Transverse colon (tissue), 4 donors: Measurements from ENCODE around the gene AKAP13. TPM values are rescaled to one million over a fixed set of nuclear protein-coding genes. Genes with fewer than 3 reads are reported as not detected.

Experiments used
- DNase-seq: peaks from one replicate; pipeline ENCODE4 v3.0.0-alpha.2; 2019
- H3K27ac ChIP-seq, 4 donors: fragments of 200-600 bp; sonication (generic); 2 replicates each; pipeline ENCODE4 v1.5.1; 2016 to 2018; ENCODE audit warnings: inconsistent platforms in 4 of 4
- H3K27me3 ChIP-seq: fragments of 200-600 bp; sonication (generic); 2 replicates; pipeline ENCODE4 v1.5.1; 2017; ENCODE audit warnings: inconsistent platforms
- H3K36me3 ChIP-seq, 4 donors: fragments of 200-600 bp; sonication (generic); 2 replicates each; pipeline ENCODE4 v1.5.1; 2017 to 2019; ENCODE audit warnings: inconsistent platforms in 4 of 4
- H3K4me1 ChIP-seq, 4 donors: fragments of 200-600 bp; sonication (generic); 2 replicates each; pipeline ENCODE4 v1.5.1; 2017 to 2020; ENCODE audit warnings: inconsistent platforms in 4 of 4
- H3K4me3 ChIP-seq, 4 donors: fragments of 200-600 bp; sonication (generic); 1 replicate in 1 of 4; 2 replicates in 3 of 4; pipeline versions ENCODE4 v1.5.1 to v1.6.1; 2017 to 2019; ENCODE audit warnings: inconsistent platforms in 4 of 4
- H3K9me3 ChIP-seq, 2 donors: fragments of 200-600 bp; sonication (generic); 2 replicates each; pipeline ENCODE4 v1.5.1; 2017 to 2019; ENCODE audit warnings: inconsistent platforms in 2 of 2
- CTCF ChIP-seq, 5 experiments: fragments of 200-600 bp in 3 of 5; fragments of 450-650 bp in 2 of 5; sonication (generic) in 3 of 5; IDR thresholded peaks; 1 replicate in 2 of 5; 2 replicates in 3 of 5; pipeline ENCODE4 v1.5.1; 2016 to 2017; ENCODE audit warnings: antibody characterized with exemption in 5 of 5, inconsistent platforms in 3 of 5, mild to moderate bottlenecking in 2 of 5, moderate library complexity in 1 of 5
- EP300 ChIP-seq: sonication (generic); formaldehyde crosslinking; IDR thresholded peaks from one replicate; pipeline ENCODE4 v1.6.1; 2017; ENCODE audit warnings: antibody characterized with exemption, low read depth
- POLR2A ChIP-seq: fragments of 450-650 bp; IDR thresholded peaks from one replicate; pipeline ENCODE4 v1.6.1; 2016; ENCODE audit warnings: antibody characterized with exemption, mild to moderate bottlenecking, moderate library complexity
- POLR2AphosphoS5 ChIP-seq, 3 donors: sonication (generic); formaldehyde crosslinking; IDR thresholded peaks; one replicate each; pipeline ENCODE4 v1.6.1; 2016; ENCODE audit warnings: antibody characterized with exemption in 3 of 3
- WGBS, 2 donors: methylation state at CpG; one replicate each; pipeline ENCODE4 v1.1.5; 2018; ENCODE audit warnings: low coverage in 1 of 2; 5-methylcytosine and 5-hydroxymethylcytosine counted together
- in situ Hi-C, 4 donors: fragments of 200-750 bp; cut with MboI; loops; one replicate each; pipeline versions ENCODE4 v1.15.0 to v1.15.1; 2017; ENCODE audit warnings: low sequenced_read_pairs in 3 of 4, low pct_ligation_motif_present in 1 of 4, low pct_unique_long_range_greater_than_20kb in 1 of 4
- intact Hi-C: fragments of 100-400 bp; cut with DNase I; formaldehyde crosslinking; loops from one replicate; pipeline ENCODE4 v1.15.1; 2023; ENCODE audit warnings: low total_unique reads
- total RNA-seq, 4 donors: library from RNA; depleted of rRNA; stranded (reverse); fragments of >200 nt; gene quantifications; one replicate each; pipeline ENCODE4 v1.1.0, GENCODE V29; 2016

Gene AKAP13
- total RNA-seq, 4 donors from 2014 or later, result 206 to 291 (median 214) TPM

DNA sequence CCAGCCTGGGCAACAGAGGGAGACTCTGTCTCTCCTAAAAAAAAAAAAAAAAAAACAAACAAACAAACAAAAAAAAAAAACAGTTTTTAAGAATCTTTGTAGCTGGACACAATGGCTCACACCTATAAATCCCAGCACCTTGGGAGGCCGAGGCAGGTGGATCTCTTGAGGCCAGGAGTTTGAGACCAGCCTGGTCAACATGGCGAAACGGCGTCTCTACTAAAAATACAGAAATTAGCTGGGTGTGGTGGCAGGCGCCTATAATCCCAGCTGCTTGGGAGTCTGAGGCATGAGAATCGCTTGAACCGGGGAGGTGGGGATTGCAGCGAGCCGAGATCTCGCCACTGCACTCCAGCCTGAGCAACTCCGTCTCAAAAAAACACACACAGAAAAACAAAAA is 361.3 kb downstream of the AKAP13 start:
- H3K4me1 ChIP-seq, result no peaks in the 10 kb centered on the region
- peaks cover 0 to 81% (median 41%) of the 10 kb centered on the region in 4 donors for H3K36me3 ChIP-seq
- no peak for DNase-seq
- no peak overlapping the region for H3K4me3 ChIP-seq
- TF ChIP-seq EP300 (no peak), CTCF (IDR thresholded peaks at IDR 0.05) (no peak), POLR2A (no peak), POLR2AphosphoS5 (IDR thresholded peaks at IDR 0.05) (no peak)
- H3K9me3 ChIP-seq, result no peaks in the 10 kb centered on the region
- H3K27me3 ChIP-seq, result no peaks in the 10 kb centered on the region
- intact Hi-C loops, result no loop called here
- no peak overlapping the region for H3K27ac ChIP-seq
- 89% methylated on average over 11 of the region's 11 CpGs; no CpG with 5 or more reads in 1 of the 2 donors for WGBS, 2 donors
- in situ Hi-C loops, result loop anchor here in 3 of 4 donors (10.0 to 25.0 kb wide), 2 partner anchors 93 to 254 kb away; no protein-coding TSS in a partner anchor

- Histone ChIP-seq H3K27me3 (no peaks in the 10 kb centered on the region), H3K27ac (no peak overlapping the region), H3K4me3 (no peak overlapping the region), H3K36me3 (peaks cover 0 to 80% (median 41%) of the 10 kb centered on the region in 4 donors), H3K9me3 (no peaks in the 10 kb centered on the region), H3K4me1 (no peaks in the 10 kb centered on the region)
- intact Hi-C loops, result no loop called here
- TF ChIP-seq POLR2AphosphoS5 (IDR thresholded peaks at IDR 0.05), result peak in 1 of 3 donors; percentile 6
- TF ChIP-seq CTCF (IDR thresholded peaks at IDR 0.05), result no peak
- no peak for DNase-seq
- WGBS, 2 donors, result 68 to 76% methylated on average over 3 to 8 of the region's 8 CpGs
- in situ Hi-C loops, result loop anchor here in 3 of 4 donors (10.0 to 25.0 kb wide), 2 partner anchors 92 to 255 kb away; no protein-coding TSS in a partner anchor
Measured at GRCh38 chr15:85742186-85742821, 361.9 kb downstream of the AKAP13 start.

- DNase-seq, result no peak
- peaks cover 0 to 76% (median 37%) of the 10 kb centered on the region in 4 donors for H3K36me3 ChIP-seq
- TF ChIP-seq EP300, result no peak
- no peak for TF ChIP-seq POLR2AphosphoS5 (IDR thresholded peaks at IDR 0.05)
- TF ChIP-seq CTCF (IDR thresholded peaks at IDR 0.05), result no peak
- no peak for TF ChIP-seq POLR2A
- no peaks in the 10 kb centered on the region for H3K9me3 ChIP-seq
- WGBS, 2 donors, result 63 to 87% methylated on average over 6 to 14 of the region's 14 CpGs
- no peak overlapping the region for H3K4me3 ChIP-seq
- in situ Hi-C loops (loop anchor here in 3 of 4 donors (10.0 to 25.0 kb wide), 2 partner anchors 91 to 256 kb away; no protein-coding TSS in a partner anchor), intact Hi-C loops (no loop called here)
- H3K27ac ChIP-seq, result no peak overlapping the region
- H3K27me3 ChIP-seq, result no peaks in the 10 kb centered on the region
- H3K4me1 ChIP-seq, result no peaks in the 10 kb centered on the region
Measured at GRCh38 chr15:85743392-85744055, 363.1 kb downstream of the AKAP13 start.

DNA sequence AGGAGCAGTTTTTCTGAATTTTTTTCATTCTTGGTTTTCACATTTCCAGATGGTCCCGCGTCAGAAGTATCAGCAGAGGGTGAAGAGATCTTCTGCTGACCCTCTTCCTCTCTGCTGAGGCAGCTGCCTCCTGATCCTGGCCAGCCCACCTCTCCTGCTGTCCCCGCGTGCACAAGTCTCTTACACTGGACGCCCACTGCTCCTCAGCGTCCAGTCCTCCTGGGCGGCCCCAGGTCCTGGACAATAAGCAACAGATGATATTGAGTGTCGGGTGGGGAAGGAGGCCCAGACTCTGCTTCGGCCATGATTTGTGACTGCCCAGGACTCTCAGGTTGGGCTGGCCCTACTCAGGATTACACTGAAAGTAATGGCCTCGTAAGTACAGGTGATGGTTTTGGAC is 364.2 kb downstream of the AKAP13 start:
- Histone ChIP-seq H3K4me1 (peaks cover 0 to 5% (median under 1%) of the 10 kb centered on the region in 4 donors), H3K27ac (no peak overlapping the region), H3K27me3 (no peaks in the 10 kb centered on the region), H3K4me3 (no peak overlapping the region), H3K36me3 (peaks cover 0 to 75% (median 36%) of the 10 kb centered on the region in 4 donors), H3K9me3 (no peaks in the 10 kb centered on the region)
- in situ Hi-C loops, result loop anchor here in 3 of 4 donors (10.0 to 25.0 kb wide), 2 partner anchors 90 to 257 kb away; no protein-coding TSS in a partner anchor
- 83 to 97% methylated on average over 4 to 10 of the region's 10 CpGs for WGBS, 2 donors
- TF ChIP-seq POLR2AphosphoS5 (IDR thresholded peaks at IDR 0.05), result no peak
- TF ChIP-seq POLR2A, result no peak
- no peak for TF ChIP-seq EP300
- no peak for TF ChIP-seq CTCF (IDR thresholded peaks at IDR 0.05)
- no peak for DNase-seq
- intact Hi-C loops, result no loop called here
